HCT116 (cell line): Measurements from ENCODE around the gene GPR146. TPM values are rescaled to one million over a fixed set of nuclear protein-coding genes. Genes with fewer than 3 reads are reported as not detected.

Experiments
- ATAC-seq: fragments of 200-7000 bp; cut with Tn5 transposase; 2 replicates; pipeline ENCODE4 v1.9.1; 2020; ENCODE audit warnings: mild to moderate bottlenecking, moderate library complexity
- BruUV-seq: library from RNA; stranded (reverse); fragments of 400-500 nt; replicated peaks from 2 replicates; lab custom pipeline; 2021; lab: Mats Ljungman, UMichigan
- CTCF ChIA-PET: fragments of 300-600 bp; sonication (Branson Sonifier 250); formaldehyde crosslinking; loops from one replicate; lab custom pipeline; 2021; ENCODE audit warnings: antibody characterized with exemption; lab: Charles Lee
- POLR2A ChIA-PET: fragments of 300-600, 350-600 bp; sonication (Branson Sonifier 250); formaldehyde crosslinking; loops from one replicate; lab custom pipeline; 2021; ENCODE audit warnings: antibody characterized with exemption; lab: Charles Lee
- RAD21 ChIA-PET, 2 experiments: fragments of 300-600 bp; sonication (Branson Sonifier 250); formaldehyde crosslinking; loops; one replicate each; lab custom pipeline; 2023; ENCODE audit warnings: low total read pairs in 2 of 2; ENCODE audit not compliant: uncharacterized antibody in 2 of 2, unreplicated experiment in 2 of 2, low non-redundant PET in 1 of 2; lab: Charles Lee
- DNase-seq: peaks from one replicate; pipeline ENCODE4 v3.0.0-alpha.2; 2010; ENCODE audit warnings: low read depth, low spot score
- H2AFZ ChIP-seq: fragments of 200-600 bp; shearing (Covaris generic), sonication (generic); 2 replicates; pipeline ENCODE4 v1.6.1; 2017; ENCODE audit warnings: low read depth, mixed run types, mixed read lengths, antibody characterized with exemption, low read length; ENCODE audit not compliant: poor library complexity, severe bottlenecking
- H3K27ac ChIP-seq: 2 replicates; pipeline ENCODE4 v1.5.1; 2012; ENCODE audit warnings: low read depth, low read length
- H3K27me3 ChIP-seq: fragments of 200-600 bp; sonication (generic); 2 replicates; pipeline ENCODE4 v1.6.1; 2016; ENCODE audit warnings: mixed run types, low read length, mixed read lengths; ENCODE audit not compliant: insufficient read depth
- H3K36me3 ChIP-seq, 2 experiments: fragments of 200-500 bp in 1 of 2; fragments of 200-600 bp in 1 of 2; sonication (Bioruptor generic) in 1 of 2; sonication (generic) in 1 of 2; 2 replicates each; pipeline versions ENCODE4 v1.5.1 to v1.6.1; 2014 to 2016; ENCODE audit warnings: low read length in 2 of 2, inconsistent platforms in 1 of 2, mixed read lengths in 1 of 2, mixed run types in 1 of 2; ENCODE audit not compliant: insufficient read depth in 2 of 2, control insufficient read depth in 1 of 2
- H3K4me1 ChIP-seq, 2 experiments: fragments of 200-600 bp in 1 of 2; sonication (generic) in 1 of 2; 2 replicates each; pipeline versions ENCODE4 v1.5.1 to v1.6.1; 2012 to 2017; ENCODE audit warnings: low read length in 2 of 2, inconsistent platforms in 1 of 2, mild to moderate bottlenecking in 1 of 2, mixed read lengths in 1 of 2, mixed run types in 1 of 2, moderate library complexity in 1 of 2; ENCODE audit not compliant: insufficient read depth in 2 of 2, control insufficient read depth in 1 of 2
- H3K4me2 ChIP-seq: fragments of 200-600 bp; sonication (generic); 2 replicates; pipeline ENCODE4 v1.6.1; 2017; ENCODE audit warnings: mixed run types, low read length, mixed read lengths
- H3K4me3 ChIP-seq, 2 experiments: fragments of 200-600 bp in 1 of 2; sonication (generic) in 1 of 2; replicated peaks in 1 of 2; 2 replicates each; pipeline ENCODE4 v1.5.1; 2011 to 2016; ENCODE audit warnings: low read length in 2 of 2, control low read depth in 1 of 2, low read depth in 1 of 2, mild to moderate bottlenecking in 1 of 2, mixed read lengths in 1 of 2, mixed run types in 1 of 2
- H3K79me2 ChIP-seq: fragments of 200-600 bp; sonication (generic); 2 replicates; pipeline ENCODE4 v1.6.1; 2017; ENCODE audit warnings: mild to moderate bottlenecking, mixed run types, low read length, moderate library complexity, mixed read lengths; ENCODE audit not compliant: insufficient read depth
- H3K9ac ChIP-seq: fragments of 200-600 bp; sonication (generic); 2 replicates; pipeline ENCODE4 v1.6.1; 2016; ENCODE audit warnings: low read length, mixed read lengths
- H3K9me2 ChIP-seq: fragments of 200-600 bp; sonication (generic), shearing (Covaris generic); 2 replicates; pipeline ENCODE4 v1.6.1; 2017; ENCODE audit warnings: mixed run types, mild to moderate bottlenecking, moderate library complexity; ENCODE audit not compliant: insufficient read depth
- H3K9me3 ChIP-seq, 2 experiments: fragments of 200-500 bp in 1 of 2; fragments of 200-600 bp in 1 of 2; sonication (Bioruptor generic) in 1 of 2; sonication (generic) in 1 of 2; 2 replicates each; pipeline ENCODE4 v1.6.1; 2014 to 2017; ENCODE audit warnings: low read length in 2 of 2, mixed read lengths in 2 of 2, inconsistent platforms in 1 of 2, low read depth in 1 of 2, mild to moderate bottlenecking in 1 of 2, mixed run types in 1 of 2, moderate library complexity in 1 of 2; ENCODE audit not compliant: control insufficient read depth in 1 of 2, insufficient read depth in 1 of 2
- H4K20me1 ChIP-seq: fragments of 200-600 bp; sonication (generic), shearing (Covaris generic); 2 replicates; pipeline ENCODE4 v1.6.1; 2017; ENCODE audit warnings: mixed run types, mild to moderate bottlenecking, moderate library complexity; ENCODE audit not compliant: insufficient read depth
- CBX3 ChIP-seq: IDR thresholded peaks from 2 replicates; pipeline ENCODE4 v1.6.1; 2012; ENCODE audit warnings: low read depth
- EZH2 ChIP-seq: fragments of 200-600 bp; sonication (generic); IDR thresholded peaks from 2 replicates; pipeline ENCODE4 v1.6.1; 2017; ENCODE audit warnings: antibody characterized with exemption, mixed run types
- POLR2A ChIP-seq: IDR thresholded peaks from 2 replicates; pipeline ENCODE4 v1.7.0; 2011; ENCODE audit warnings: borderline replicate concordance; ENCODE audit not compliant: insufficient read depth, insufficient read length; ENCODE audit errors: extremely low read depth
- POLR2AphosphoS5 ChIP-seq: IDR thresholded peaks from 2 replicates; pipeline ENCODE4 v1.6.1; 2011; ENCODE audit warnings: mild to moderate bottlenecking, low read depth, low read length, moderate library complexity
- REST ChIP-seq: IDR thresholded peaks from 2 replicates; pipeline ENCODE4 v1.6.1; 2012; ENCODE audit warnings: low read depth
- SP1 ChIP-seq: IDR thresholded peaks from 2 replicates; pipeline ENCODE4 v1.6.1; 2012; ENCODE audit warnings: low read depth
- SRF ChIP-seq: IDR thresholded peaks from 2 replicates; pipeline ENCODE4 v1.6.1; 2012; ENCODE audit warnings: low read depth
- ZNF274 ChIP-seq: fragments of 200-500 bp; sonication (Bioruptor generic); IDR thresholded peaks from 2 replicates; pipeline ENCODE4 v1.6.1; 2014; ENCODE audit warnings: mild to moderate bottlenecking, low read depth, low read length, inconsistent platforms
- intact Hi-C: fragments of 100-400 bp; cut with micrococcal nuclease; formaldehyde crosslinking; loops from 2 replicates; pipeline ENCODE4 v1.10.0; 2022
- total RNA-seq: library from RNA; stranded (reverse); gene quantifications from one replicate; pipeline ENCODE4 v1.2.1, GENCODE V29; 2021; ENCODE audit not compliant: unreplicated experiment
- TF ChIP-seq, protein P1 (sequence below): IDR thresholded peaks from 2 replicates; pipeline ENCODE4 v1.6.1; 2012
- TF ChIP-seq, protein P2 (sequence below): IDR thresholded peaks from 2 replicates; pipeline ENCODE4 v1.6.1; 2012

GPR146 gene
- total RNA-seq, 1 experiment from 2014 or later, result 2.4 TPM

DNA sequence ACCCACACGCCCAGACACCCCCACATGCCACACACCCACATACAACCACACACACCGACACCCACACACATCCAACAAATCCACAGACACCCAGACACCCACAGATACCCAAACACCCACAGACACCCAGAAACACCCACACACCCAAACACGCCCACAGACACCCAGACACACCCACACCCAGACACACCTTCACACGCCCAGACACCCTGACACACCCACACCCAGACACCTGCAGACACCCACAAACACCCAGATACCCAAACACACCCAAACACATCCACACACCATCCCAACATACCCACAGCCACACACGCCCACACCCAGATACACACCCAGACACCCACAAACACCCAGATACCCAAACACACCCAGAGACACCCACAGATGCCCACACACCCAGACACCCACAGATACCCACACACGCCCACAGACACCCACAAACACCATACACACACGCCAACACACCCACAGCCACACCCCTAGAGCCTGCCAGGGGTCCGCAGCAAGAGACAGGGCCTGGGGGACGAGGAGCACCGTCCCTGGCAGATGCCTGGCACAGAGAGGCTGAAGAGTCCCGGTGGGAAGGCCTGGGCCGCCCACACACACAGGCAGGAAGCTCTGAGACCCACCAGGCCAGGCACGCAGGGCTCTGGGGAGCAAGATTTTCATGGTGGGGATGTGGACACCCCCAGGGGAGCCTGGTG lies 32.9 kb upstream of the GPR146 start (continued):
- TF ChIP-seq REST (no peak), SRF (no peak), EZH2 (no peak)
- TF ChIP-seq, protein P1, sequence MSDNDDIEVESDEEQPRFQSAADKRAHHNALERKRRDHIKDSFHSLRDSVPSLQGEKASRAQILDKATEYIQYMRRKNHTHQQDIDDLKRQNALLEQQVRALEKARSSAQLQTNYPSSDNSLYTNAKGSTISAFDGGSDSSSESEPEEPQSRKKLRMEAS, result no peak

- intact Hi-C loops, result no loop called here
- Histone ChIP-seq H3K36me3 (no peaks in the 10 kb centered on the region), H3K4me1 (no peaks in the 10 kb centered on the region), H4K20me1 (no peaks in the 10 kb centered on the region), H2AFZ (no peak overlapping the region), H3K9ac (no peak overlapping the region), H3K4me2 (no peak overlapping the region), H3K27me3 (no peaks in the 10 kb centered on the region), H3K79me2 (0 out of 2 replicates have a peak, but pooled peaks cover 5% of the 10 kb centered on the region), H3K27ac (no peak overlapping the region), H3K4me3 (no peak overlapping the region)
- POLR2A ChIA-PET, result no interaction called here
- RAD21 ChIA-PET, result no interaction called here
- no peak for ATAC-seq
- no TSS peak for BruUV-seq
- TF ChIP-seq CBX3 (no peak), REST (no peak), SP1 (no peak), POLR2A (no peak), ZNF274 (no peak), POLR2AphosphoS5 (no peak)
- TF ChIP-seq, protein P1, result no peak
- TF ChIP-seq, protein P2, sequence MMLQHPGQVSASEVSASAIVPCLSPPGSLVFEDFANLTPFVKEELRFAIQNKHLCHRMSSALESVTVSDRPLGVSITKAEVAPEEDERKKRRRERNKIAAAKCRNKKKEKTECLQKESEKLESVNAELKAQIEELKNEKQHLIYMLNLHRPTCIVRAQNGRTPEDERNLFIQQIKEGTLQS, result no peak
- TF ChIP-seq, all 23 proteins: peak for 0
- CTCF ChIA-PET, result no interaction called here
- H3K9me2 ChIP-seq, result no peaks in the 10 kb centered on the region
- H3K9me3 ChIP-seq, result no peaks in the 10 kb centered on the region
- DNase-seq, result no peak
Observed at GRCh38 chr7:1012004-1012715, 32.2 kb upstream of the GPR146 start.
